K562 (cell line): ENCODE data around the gene NPDC1. TPM values are rescaled to one million over a fixed set of nuclear protein-coding genes. Genes with fewer than 3 reads are reported as not detected.

Experiments
- ARID1B ChIP-seq: fragments of 450-650 bp; IDR thresholded peaks from 2 replicates; pipeline ENCODE4 v1.6.1; 2016; ENCODE audit warnings: antibody characterized with exemption, mild to moderate bottlenecking, inconsistent platforms
- ATF7 ChIP-seq: fragments of 450-650 bp; IDR thresholded peaks from 2 replicates; pipeline ENCODE4 v1.7.1; 2014; ENCODE audit warnings: mild to moderate bottlenecking, moderate library complexity
- ELF2 ChIP-seq: fragments of 250-450 bp; sonication (Bioruptor Pico); IDR thresholded peaks from 2 replicates; pipeline ENCODE4 v1.5.0; 2021; ENCODE audit warnings: mild to moderate bottlenecking
- FOSL1 ChIP-seq: fragments of 200-800 bp; sonication (Bioruptor generic); conservative IDR thresholded peaks from 2 replicates; pipeline ENCODE4 v1.6.1; 2016; ENCODE audit warnings: missing genetic modification characterization, missing compliant biosample characterization
- KLF10 ChIP-seq: fragments of 250-450 bp; sonication (Bioruptor Pico); IDR thresholded peaks from 2 replicates; pipeline ENCODE4 v1.6.1; 2021; ENCODE audit warnings: matching md5 sums
- MECOM ChIP-seq: fragments of 250-450 bp; sonication (Bioruptor Pico); IDR thresholded peaks from 2 replicates; pipeline ENCODE4 v1.8.0; 2022; ENCODE audit warnings: inconsistent platforms
- MTF1 ChIP-seq: fragments of 250-450 bp; sonication (Bioruptor Pico); IDR thresholded peaks from 2 replicates; pipeline ENCODE4 v1.9.0; 2021; ENCODE audit warnings: moderate library complexity, mild to moderate bottlenecking, inconsistent platforms, borderline replicate concordance
- NCOA4 ChIP-seq: fragments of 450-650 bp; IDR thresholded peaks from 2 replicates; pipeline ENCODE4 v1.6.1; 2018; ENCODE audit warnings: mild to moderate bottlenecking; ENCODE audit not compliant: partially characterized antibody
- NFRKB ChIP-seq: fragments of 450-650 bp; IDR thresholded peaks from 2 replicates; pipeline ENCODE4 v1.6.1; 2016; ENCODE audit warnings: low read depth
- PHB ChIP-seq: fragments of 250-450 bp; sonication (Bioruptor Pico); IDR thresholded peaks from 2 replicates; pipeline ENCODE4 v1.5.0; 2021
- RBFOX2 ChIP-seq: fragments of 200-400 bp; formaldehyde crosslinking; IDR thresholded peaks from 2 replicates; pipeline ENCODE4 v1.6.1; 2017; ENCODE audit warnings: low read depth, mild to moderate bottlenecking, low read length, moderate library complexity
- RNF2 ChIP-seq: sonication (generic); IDR thresholded peaks from 2 replicates; pipeline ENCODE4 v1.6.1; 2016
- SRSF1 ChIP-seq: fragments of 200-400 bp; formaldehyde crosslinking; IDR thresholded peaks from 2 replicates; pipeline ENCODE4 v1.6.1; 2017; ENCODE audit warnings: mild to moderate bottlenecking, low read depth, low read length, moderate library complexity
- ZFPM2 ChIP-seq: fragments of 250-450 bp; sonication (Bioruptor Pico); IDR thresholded peaks from 2 replicates; pipeline ENCODE4 v1.5.1; 2022; ENCODE audit warnings: mild to moderate bottlenecking
- ZKSCAN8 ChIP-seq: fragments of 200-800 bp; sonication (Bioruptor generic); IDR thresholded peaks from 2 replicates; pipeline ENCODE4 v1.6.1; 2016; ENCODE audit warnings: missing genetic modification characterization, missing compliant biosample characterization
- ZNF174 ChIP-seq: fragments of 250-450 bp; sonication (Bioruptor Pico); IDR thresholded peaks from 2 replicates; pipeline ENCODE4 v1.4.0; 2020; ENCODE audit warnings: mild to moderate bottlenecking
- ZNF586 ChIP-seq: fragments of 450-650 bp; formaldehyde crosslinking; conservative IDR thresholded peaks from 2 replicates; pipeline ENCODE4 v1.4.0; 2020; ENCODE audit warnings: mild to moderate bottlenecking, moderate library complexity
- ZNF668 ChIP-seq: fragments of 250-450 bp; sonication (Bioruptor Pico); IDR thresholded peaks from 2 replicates; pipeline ENCODE4 v1.8.0; 2022; ENCODE audit warnings: mild to moderate bottlenecking, inconsistent platforms
- ZNF695 ChIP-seq: fragments of 450-650 bp; formaldehyde crosslinking; IDR thresholded peaks from 2 replicates; pipeline ENCODE4 v1.4.0; 2020; ENCODE audit warnings: mild to moderate bottlenecking, moderate library complexity
- polyA plus RNA-seq, 8 experiments: library from polyadenylated mRNA; depleted of rRNA in 4 of 8; stranded (reverse) in 5 of 8; unstranded in 3 of 8; fragments of >200 nt; fragmentation: Nextera tagmentation in 2 of 8; fragmentation: Illumina TruSeq in 1 of 8; extraction: Ambion mirVana in 2 of 8; extraction: Trizol in 1 of 8; gene quantifications; 2 replicates each; pipeline versions ENCODE4 v1.2.1 to v1.2.3, GENCODE V29; 2011 to 2014; ENCODE audit warnings: inconsistent platforms in 1 of 8, missing spikeins in 1 of 8
- total RNA-seq, 7 experiments: library from RNA; depleted of rRNA in 6 of 7; stranded (reverse); fragments of >200 nt in 6 of 7; fragmentation: Illumina TruSeq in 2 of 7; extraction: Trizol in 2 of 7; gene quantifications; 2 replicates each; pipeline versions ENCODE4 v1.2.1 to v1.2.3, GENCODE V29; 2011 to 2021; ENCODE audit warnings: low replicate concordance in 1 of 7
- TF ChIP-seq, protein P1 (sequence below): sonication (generic); formaldehyde crosslinking; IDR thresholded peaks from 2 replicates; pipeline ENCODE4 v1.8.0; 2023; ENCODE audit warnings: mild to moderate bottlenecking, missing genetic modification reagents
- TF ChIP-seq, protein P2 (sequence below): sonication (generic); formaldehyde crosslinking; IDR thresholded peaks from 2 replicates; pipeline ENCODE4 v1.8.1; 2023; ENCODE audit warnings: mild to moderate bottlenecking, missing genetic modification reagents
- TF ChIP-seq, protein P3 (sequence below): fragments of 250-450 bp; sonication (Bioruptor Pico); IDR thresholded peaks from 2 replicates; pipeline ENCODE4 v1.4.0; 2020; ENCODE audit warnings: borderline replicate concordance
- TF ChIP-seq, protein P4 (sequence below): fragments of 450-650 bp; formaldehyde crosslinking; conservative IDR thresholded peaks from 2 replicates; pipeline ENCODE4 v1.4.0; 2022; ENCODE audit warnings: mild to moderate bottlenecking, missing genetic modification characterization

NPDC1 gene
- total and polyA plus RNA-seq, 9 of the 15 experiments (the other 6 are each of a cell fraction or from before 2014, with no cell fraction given), result 0.06 to 2.1 (median 0.53) TPM; not detected in 3

DNA sequence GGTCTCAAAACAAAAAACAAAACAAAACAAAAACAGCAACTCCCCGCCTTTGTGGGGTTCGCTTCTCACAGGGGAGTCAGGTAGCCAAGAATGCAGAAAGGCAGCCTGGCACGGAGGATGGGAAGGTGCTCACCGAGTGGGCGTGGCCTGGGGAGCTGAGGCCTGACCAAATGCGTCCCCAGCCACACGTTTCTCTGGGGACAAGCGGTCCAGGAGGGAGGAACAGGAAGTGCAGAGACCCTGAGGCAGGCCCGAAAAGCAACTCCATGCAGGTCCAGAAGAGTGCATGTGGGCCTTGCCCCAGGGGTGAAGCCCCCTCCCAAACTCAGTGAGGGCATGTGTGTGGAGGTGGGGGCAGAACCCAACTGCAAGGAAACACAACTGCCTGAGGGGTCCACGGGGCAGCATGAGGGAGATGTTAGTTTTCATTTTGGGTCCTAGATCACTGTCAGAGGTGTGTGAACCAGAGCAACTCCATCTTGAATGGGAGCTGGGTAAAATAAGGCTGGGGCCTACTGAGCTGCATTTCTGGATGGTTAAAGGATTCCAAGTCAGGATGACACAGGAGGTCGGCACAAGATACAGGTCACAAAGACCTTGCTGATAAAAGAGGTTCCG, 28.8 kb upstream of the NPDC1 start (continued):
- TF ChIP-seq, protein P1, sequence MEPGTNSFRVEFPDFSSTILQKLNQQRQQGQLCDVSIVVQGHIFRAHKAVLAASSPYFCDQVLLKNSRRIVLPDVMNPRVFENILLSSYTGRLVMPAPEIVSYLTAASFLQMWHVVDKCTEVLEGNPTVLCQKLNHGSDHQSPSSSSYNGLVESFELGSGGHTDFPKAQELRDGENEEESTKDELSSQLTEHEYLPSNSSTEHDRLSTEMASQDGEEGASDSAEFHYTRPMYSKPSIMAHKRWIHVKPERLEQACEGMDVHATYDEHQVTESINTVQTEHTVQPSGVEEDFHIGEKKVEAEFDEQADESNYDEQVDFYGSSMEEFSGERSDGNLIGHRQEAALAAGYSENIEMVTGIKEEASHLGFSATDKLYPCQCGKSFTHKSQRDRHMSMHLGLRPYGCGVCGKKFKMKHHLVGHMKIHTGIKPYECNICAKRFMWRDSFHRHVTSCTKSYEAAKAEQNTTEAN, result no peak
- TF ChIP-seq FOSL1 (tag), result peak; percentile 62
- TF ChIP-seq ELF2, result peak; percentile 85
- no peak for TF ChIP-seq ATF7
- no peak for TF ChIP-seq NCOA4
- TF ChIP-seq, protein P2, sequence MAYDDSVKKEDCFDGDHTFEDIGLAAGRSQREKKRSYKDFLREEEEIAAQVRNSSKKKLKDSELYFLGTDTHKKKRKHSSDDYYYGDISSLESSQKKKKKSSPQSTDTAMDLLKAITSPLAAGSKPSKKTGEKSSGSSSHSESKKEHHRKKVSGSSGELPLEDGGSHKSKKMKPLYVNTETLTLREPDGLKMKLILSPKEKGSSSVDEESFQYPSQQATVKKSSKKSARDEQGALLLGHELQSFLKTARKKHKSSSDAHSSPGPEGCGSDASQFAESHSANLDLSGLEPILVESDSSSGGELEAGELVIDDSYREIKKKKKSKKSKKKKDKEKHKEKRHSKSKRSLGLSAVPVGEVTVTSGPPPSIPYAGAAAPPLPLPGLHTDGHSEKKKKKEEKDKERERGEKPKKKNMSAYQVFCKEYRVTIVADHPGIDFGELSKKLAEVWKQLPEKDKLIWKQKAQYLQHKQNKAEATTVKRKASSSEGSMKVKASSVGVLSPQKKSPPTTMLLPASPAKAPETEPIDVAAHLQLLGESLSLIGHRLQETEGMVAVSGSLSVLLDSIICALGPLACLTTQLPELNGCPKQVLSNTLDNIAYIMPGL, result no peak
- peak; percentile 98 for TF ChIP-seq MECOM (CRISPR knock-in tag)
- peak; percentile 96 for TF ChIP-seq ZNF586 (CRISPR knock-in tag)
- peak; percentile 99 for TF ChIP-seq ZFPM2 (CRISPR knock-in tag)
- no peak for TF ChIP-seq ARID1B
- TF ChIP-seq NFRKB, result 0 out of 2 replicates have a peak, but pooled peaks have one; percentile 39
- TF ChIP-seq ZNF695, result peak; percentile 94
- no peak for TF ChIP-seq RBFOX2
- peak; percentile 96 for TF ChIP-seq MTF1 (CRISPR knock-in tag)
- TF ChIP-seq, protein P3, sequence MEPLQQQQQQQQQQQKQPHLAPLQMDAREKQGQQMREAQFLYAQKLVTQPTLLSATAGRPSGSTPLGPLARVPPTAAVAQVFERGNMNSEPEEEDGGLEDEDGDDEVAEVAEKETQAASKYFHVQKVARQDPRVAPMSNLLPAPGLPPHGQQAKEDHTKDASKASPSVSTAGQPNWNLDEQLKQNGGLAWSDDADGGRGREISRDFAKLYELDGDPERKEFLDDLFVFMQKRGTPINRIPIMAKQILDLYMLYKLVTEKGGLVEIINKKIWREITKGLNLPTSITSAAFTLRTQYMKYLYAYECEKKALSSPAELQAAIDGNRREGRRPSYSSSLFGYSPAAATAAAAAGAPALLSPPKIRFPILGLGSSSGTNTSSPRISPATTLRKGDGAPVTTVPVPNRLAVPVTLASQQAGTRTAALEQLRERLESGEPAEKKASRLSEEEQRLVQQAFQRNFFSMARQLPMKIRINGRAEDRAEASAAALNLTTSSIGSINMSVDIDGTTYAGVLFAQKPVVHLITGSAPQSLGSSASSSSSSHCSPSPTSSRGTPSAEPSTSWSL, result peak; percentile 98
- peak; percentile 92 for TF ChIP-seq KLF10 (CRISPR knock-in tag)
- TF ChIP-seq RNF2, result no peak
- TF ChIP-seq, protein P4, sequence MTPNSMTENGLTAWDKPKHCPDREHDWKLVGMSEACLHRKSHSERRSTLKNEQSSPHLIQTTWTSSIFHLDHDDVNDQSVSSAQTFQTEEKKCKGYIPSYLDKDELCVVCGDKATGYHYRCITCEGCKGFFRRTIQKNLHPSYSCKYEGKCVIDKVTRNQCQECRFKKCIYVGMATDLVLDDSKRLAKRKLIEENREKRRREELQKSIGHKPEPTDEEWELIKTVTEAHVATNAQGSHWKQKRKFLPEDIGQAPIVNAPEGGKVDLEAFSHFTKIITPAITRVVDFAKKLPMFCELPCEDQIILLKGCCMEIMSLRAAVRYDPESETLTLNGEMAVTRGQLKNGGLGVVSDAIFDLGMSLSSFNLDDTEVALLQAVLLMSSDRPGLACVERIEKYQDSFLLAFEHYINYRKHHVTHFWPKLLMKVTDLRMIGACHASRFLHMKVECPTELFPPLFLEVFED (CRISPR knock-in tag), result peak; percentile 99
- peak; percentile 96; the same call in 1 of the 2 replicates for TF ChIP-seq ZNF174
- TF ChIP-seq ZNF668 (CRISPR knock-in tag), result peak; percentile 98
- peak; percentile 87; the same call in 1 of the 2 replicates for TF ChIP-seq PHB (CRISPR knock-in tag)
- TF ChIP-seq SRSF1, result no peak
- TF ChIP-seq ZKSCAN8 (CRISPR knock-in tag), result peak; percentile 99
